ENCODE data around the gene WASF3.

Gene WASF3

GRCh38 chr13:26528527-26528926 is 29.0 kb upstream of the WASF3 start:
- DNase-seq: no peak
- Histone ChIP-seq H3K9me3 (ENCODE audit: severe bottlenecking) (no peaks in the 10 kb centered on the region), H3K36me3 (no peaks in the 10 kb centered on the region), H3K27ac (no peak overlapping the region), H3K27me3 (ENCODE audit: insufficient read depth, low read depth, severe bottlenecking) (no peaks in the 10 kb centered on the region), H3K4me3 (ENCODE audit: low read depth, low read length) (no peak overlapping the region)
- no peak for TF ChIP-seq CTCF (IDR thresholded peaks at IDR 0.05; ENCODE audit: low read depth, low read length)

GRCh38 chr13:26529441-26529840 is 28.0 kb upstream of the WASF3 start:
- Histone ChIP-seq H3K27ac (peak overlapping the region; percentile 47), H3K9me3 (ENCODE audit: severe bottlenecking) (no peaks in the 10 kb centered on the region), H3K27me3 (ENCODE audit: insufficient read depth, low read depth, severe bottlenecking) (no peaks in the 10 kb centered on the region), H3K4me3 (ENCODE audit: low read depth, low read length) (peak overlapping the region; percentile 1), H3K36me3 (no peaks in the 10 kb centered on the region)
- peak; percentile 83 for DNase-seq
- TF ChIP-seq CTCF (IDR thresholded peaks at IDR 0.05; ENCODE audit: low read depth, low read length): no peak

GRCh38 chr13:26531742-26532141 is 25.7 kb upstream of the WASF3 start:
- Histone ChIP-seq H3K9me3 (ENCODE audit: severe bottlenecking) (no peaks in the 10 kb centered on the region), H3K27me3 (ENCODE audit: insufficient read depth, low read depth, severe bottlenecking) (no peaks in the 10 kb centered on the region), H3K27ac (no peak overlapping the region), H3K36me3 (no peaks in the 10 kb centered on the region), H3K4me3 (ENCODE audit: low read depth, low read length) (no peak overlapping the region)
- no peak for DNase-seq
- TF ChIP-seq CTCF (IDR thresholded peaks at IDR 0.05; ENCODE audit: low read depth, low read length): no peak

GRCh38 chr13:26534036-26534726 is 23.3 kb upstream of the WASF3 start:
- Histone ChIP-seq H3K4me3 (ENCODE audit: low read depth, low read length) (no peak overlapping the region), H3K36me3 (no peaks in the 10 kb centered on the region), H3K27ac (no peak overlapping the region), H3K9me3 (ENCODE audit: severe bottlenecking) (no peaks in the 10 kb centered on the region), H3K27me3 (ENCODE audit: insufficient read depth, low read depth, severe bottlenecking) (no peaks in the 10 kb centered on the region)
- DNase-seq: no peak
- no peak for TF ChIP-seq CTCF (IDR thresholded peaks at IDR 0.05; ENCODE audit: low read depth, low read length)

GRCh38 chr13:26538363-26539317 is 18.8 kb upstream of the WASF3 start:
- TF ChIP-seq CTCF (IDR thresholded peaks at IDR 0.05; ENCODE audit: low read depth, low read length): no peak
- no peaks in the 10 kb centered on the region for H3K27me3 ChIP-seq (ENCODE audit: insufficient read depth, low read depth, severe bottlenecking)
- H3K36me3 ChIP-seq: no peaks in the 10 kb centered on the region
- H3K9me3 ChIP-seq (ENCODE audit: severe bottlenecking): no peaks in the 10 kb centered on the region
- peak overlapping the region; percentile 10 for H3K4me3 ChIP-seq (ENCODE audit: low read depth, low read length)
- DNase-seq: peak; percentile 86
- peak overlapping the region; percentile 91 for H3K27ac ChIP-seq

Data from WERI-Rb-1 (cell line).